NCI-H510A treated with DMSO at 0.1 percent for 48 hours (cell line): ENCODE measurements around the gene ATP6AP1.

ENCODE experiments used
- DNase-seq: peaks from one replicate; lab custom pipeline; 2025; lab: John Stamatoyannopoulos, UW

ATP6AP1 gene

DNA sequence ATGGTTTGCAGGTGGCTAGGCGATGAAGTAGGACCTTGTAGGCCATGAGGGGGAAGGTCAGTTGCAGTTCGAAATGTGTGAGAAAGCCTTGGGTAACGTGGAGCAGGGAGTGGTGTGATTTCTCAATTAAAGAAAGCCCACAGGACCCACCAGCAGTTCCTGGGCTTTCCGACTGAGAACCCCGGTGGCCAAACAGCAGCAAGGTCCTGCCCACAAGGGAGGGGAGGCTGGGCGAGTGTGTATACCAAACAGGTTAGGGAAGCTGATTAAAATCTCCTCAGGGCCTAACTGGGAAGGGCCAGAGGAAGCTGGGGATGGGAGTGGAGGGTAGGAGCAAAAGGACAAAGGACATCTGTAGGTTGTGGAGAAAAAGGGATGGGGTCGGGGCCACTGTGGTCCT lies 2.4 kb downstream of the ATP6AP1 start:
- no peak for DNase-seq

DNA sequence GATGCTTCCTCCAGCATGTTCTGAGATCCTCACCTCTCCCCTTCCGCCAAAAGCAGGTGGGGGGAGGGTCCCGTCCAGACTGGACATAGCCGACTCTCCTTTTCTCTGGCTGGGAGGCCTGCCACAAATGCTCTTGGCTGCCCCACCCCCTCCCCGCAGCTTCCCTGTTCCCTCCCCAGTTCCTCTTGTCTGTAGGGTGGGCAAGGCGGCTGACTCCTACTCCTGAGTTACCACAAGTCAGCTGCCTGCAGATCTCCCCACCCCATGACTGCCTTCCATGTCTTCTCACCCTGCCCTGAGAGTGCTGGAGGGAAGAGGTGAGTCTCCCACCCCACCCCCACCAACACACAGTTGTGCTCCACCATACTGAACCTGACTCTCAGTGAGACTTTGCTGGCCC lies 2.9 kb downstream of the ATP6AP1 start:
- no peak for DNase-seq

DNA sequence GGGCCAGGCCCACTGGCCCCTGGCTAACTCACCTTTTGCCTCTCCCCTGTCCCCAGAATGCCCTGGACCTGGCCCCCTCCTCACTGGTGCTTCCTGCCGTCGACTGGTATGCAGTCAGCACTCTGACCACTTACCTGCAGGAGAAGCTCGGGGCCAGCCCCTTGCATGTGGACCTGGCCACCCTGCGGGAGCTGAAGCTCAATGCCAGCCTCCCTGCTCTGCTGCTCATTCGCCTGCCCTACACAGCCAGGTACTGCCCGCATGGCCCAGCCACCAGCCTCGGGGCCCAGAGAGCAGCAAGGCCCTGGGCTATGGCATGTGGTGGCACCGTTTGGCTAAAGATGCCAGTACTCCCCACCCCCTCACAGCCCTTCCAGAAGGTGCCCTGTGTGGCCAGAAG lies 3.7 kb downstream of the ATP6AP1 start:
- no peak for DNase-seq

DNA sequence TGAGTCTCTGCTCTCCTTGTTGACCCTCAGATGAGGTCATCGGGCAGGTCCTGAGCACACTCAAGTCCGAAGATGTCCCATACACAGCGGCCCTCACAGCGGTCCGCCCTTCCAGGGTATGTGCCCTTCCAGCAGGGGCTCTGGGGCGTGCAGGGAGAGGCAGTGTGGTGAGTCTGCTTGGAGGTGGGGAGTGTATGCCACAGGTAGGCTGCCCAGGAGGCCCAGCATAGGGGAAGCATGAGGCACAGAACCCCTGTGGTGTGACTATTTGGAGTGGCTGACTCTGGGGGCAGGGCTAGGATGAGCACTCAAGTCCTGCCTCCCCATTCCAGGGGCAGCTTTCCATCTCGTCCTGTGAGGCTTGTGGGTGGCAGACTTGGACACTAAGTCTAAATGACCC lies 5.1 kb downstream of the ATP6AP1 start:
- no peak for DNase-seq

DNA sequence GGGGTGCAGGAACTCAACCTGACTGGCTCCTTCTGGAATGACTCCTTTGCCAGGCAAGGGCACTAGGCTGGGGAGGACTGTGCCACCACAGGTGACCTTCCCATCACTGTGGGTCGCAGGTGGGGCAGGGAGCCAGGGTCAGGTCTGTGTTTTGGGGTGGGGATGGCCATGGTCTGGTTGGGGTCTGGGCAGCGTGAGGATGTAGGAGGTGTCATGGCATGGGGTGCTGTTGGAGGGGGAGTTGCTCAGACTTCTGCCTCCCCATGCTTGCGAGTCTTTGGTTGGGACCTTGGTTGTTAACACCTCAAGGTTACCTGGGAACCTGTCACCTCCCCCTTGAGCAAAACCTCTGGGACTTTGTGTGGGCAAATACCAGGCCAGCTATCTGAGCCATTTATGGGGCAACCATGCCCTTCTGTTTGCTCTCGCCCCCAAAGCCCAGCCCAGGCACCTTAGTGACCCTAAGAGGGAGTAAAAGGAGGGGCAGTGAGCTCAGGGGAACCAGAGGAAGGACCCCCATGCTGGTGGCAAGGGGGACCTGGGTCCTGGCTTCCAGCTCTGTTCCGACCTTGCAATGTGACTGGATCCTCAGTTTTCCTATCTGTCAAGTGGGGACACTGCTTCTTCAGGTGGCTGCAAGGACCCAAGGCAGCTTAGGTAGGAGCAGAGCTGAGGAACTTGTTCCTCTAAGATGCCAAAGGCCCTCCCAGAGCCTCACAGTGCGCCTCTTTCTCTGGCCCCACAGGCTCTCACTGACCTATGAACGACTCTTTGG lies 6.1 kb downstream of the ATP6AP1 start:
- no peak for DNase-seq

DNA sequence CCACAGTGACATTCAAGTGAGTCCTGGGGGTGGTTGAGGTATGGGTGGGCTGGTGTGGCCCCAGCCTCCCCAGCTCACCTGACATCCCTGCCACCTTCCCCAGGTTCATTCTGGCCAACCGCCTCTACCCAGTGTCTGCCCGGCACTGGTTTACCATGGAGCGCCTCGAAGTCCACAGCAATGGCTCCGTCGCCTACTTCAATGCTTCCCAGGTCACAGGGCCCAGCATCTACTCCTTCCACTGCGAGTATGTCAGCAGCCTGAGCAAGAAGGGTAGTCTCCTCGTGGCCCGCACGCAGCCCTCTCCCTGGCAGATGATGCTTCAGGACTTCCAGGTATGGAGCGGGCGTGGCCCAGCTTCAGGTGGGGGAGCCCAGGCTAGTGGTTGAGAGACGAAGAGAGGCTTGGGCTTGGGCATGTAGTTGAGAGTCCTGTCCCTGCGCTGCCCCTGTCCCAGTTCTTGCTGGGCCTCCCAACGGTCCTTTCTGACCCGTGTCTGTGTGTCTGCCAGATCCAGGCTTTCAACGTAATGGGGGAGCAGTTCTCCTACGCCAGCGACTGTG lies 6.8 kb downstream of the ATP6AP1 start:
- DNase-seq: no peak

DNA sequence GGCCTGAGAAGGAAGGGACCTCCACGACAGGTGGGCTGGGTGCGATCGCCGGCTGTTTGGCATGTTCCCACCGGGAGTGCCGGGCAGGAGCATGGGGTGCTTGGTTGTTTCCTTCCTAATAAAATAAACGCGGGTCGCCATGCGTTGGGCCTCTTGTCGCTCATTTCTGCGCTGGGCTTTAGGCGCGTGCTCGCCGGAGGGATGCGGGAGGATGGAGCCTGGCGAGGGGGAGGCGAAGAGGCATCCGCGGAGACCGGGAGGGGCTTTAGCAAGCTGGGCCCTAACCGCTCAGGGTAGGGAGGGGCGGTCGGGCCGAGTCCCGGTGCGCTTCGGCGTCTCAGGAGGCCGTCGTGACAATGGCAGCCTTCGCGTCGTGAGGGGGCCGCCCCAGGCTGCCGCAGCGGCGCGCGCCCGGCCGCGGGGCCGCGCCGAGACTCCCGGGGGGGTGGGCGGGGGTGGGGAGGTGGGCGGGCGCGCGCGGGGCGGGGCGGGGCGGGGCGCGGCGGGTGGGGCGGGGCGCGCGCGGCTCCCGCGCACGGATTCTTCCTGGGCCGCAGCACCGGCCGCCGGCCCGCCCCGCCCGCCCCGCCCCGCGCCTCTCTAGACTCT lies 8.0 kb downstream of the ATP6AP1 start:
- DNase-seq: peak; percentile 39

DNA sequence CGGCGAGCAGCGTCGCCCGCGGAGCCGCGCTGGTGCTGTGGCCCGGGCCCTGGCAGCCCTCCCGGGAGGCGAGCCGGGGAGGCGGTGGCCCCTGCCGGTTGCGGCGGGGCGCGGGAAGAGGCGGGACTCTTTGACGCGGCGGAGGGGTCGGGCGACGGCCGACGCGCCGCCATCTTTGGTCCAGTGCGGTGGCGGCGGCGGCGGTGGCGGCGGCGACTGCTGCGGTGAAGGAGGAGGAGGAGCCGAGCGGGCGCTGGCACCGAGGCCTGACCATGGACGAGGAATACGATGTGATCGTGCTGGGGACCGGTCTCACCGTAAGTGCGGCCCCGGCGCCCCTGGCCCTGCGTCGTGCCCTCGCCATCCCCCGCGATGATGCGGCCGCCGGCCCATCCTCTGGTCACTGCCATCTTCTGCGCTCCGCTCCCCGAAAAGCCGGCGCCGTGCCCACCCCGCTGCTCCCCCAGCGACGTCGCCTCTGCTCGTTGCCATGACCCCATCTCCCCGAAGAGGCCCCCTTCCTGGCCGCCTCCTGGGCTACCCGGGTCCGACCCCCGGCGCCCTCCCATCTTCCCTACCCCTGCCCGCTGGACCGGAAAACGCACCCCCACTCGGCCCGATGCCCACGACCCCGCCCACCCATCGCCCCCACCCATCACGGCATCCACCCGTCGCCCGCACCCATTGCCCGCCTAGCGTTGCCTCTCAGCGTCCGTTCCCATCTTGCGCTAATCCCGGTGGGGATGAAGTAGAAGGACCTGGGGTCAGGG lies 8.7 kb downstream of the ATP6AP1 start, which contains the start of gene GDI1:
Gene GDI1, plus strand, starts transcription at position 172 of the 770 bp plus-strand sequence. Its CDS starts 101 bp downstream, at position 273.
- DNase-seq: peak; percentile 39

DNA sequence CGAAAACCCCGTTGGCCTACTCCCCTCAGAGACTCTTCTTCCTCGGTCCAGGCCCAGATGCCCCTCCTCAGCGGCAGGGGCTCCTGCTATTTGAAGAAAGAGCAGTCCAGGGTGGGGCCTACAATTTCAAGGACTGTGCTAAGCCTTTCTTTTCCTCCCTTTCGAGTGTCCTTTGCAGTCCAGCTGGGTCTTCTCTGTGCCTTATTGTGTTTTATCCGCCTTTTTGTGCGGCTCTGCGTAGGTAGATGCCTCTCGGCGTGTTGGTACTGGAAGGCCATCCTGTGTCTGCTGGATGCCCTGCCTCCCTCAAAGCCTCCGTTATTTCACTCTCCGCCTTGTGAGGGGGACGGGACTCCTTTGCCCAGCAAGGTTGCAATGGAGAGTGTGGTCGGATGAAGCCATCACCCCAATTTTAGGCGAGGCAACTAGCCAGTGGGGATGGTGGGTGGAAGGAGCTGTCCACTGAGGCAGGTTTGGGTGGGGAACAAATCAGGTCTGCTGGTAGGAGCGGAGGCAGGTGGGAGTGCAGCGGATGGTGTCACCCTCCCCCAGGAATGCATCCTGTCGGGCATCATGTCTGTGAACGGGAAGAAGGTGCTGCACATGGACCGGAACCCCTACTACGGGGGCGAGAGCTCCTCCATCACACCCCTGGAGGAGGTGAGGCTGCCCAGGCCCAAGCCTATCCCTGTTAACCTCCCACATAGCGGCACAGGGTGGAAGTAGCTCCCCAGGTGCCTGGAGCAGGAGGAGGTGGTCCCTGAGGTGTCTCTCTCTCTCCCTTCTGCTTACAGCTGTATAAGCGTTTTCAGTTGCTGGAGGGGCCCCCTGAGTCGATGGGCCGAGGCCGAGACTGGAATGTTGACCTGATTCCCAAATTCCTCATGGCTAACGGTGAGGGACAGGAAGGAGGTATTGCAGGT lies 9.8 kb downstream of the ATP6AP1 start:
- no peak for DNase-seq

DNA sequence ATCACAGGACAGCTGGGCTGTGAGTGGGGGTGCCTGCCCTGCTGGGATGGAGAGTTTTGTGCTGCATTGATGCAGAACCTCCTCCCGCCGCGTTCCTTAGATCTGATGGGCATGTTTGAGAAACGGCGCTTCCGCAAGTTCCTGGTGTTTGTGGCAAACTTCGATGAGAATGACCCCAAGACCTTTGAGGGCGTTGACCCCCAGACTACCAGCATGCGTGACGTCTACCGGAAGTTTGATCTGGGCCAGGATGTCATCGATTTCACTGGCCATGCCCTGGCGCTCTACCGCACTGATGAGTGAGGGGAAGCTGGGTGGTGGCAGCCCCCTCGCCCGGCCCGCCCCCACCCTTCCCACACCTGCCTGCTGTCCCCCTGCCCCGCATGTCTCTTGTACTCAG lies 11.4 kb downstream of the ATP6AP1 start:
- no peak for DNase-seq

DNA sequence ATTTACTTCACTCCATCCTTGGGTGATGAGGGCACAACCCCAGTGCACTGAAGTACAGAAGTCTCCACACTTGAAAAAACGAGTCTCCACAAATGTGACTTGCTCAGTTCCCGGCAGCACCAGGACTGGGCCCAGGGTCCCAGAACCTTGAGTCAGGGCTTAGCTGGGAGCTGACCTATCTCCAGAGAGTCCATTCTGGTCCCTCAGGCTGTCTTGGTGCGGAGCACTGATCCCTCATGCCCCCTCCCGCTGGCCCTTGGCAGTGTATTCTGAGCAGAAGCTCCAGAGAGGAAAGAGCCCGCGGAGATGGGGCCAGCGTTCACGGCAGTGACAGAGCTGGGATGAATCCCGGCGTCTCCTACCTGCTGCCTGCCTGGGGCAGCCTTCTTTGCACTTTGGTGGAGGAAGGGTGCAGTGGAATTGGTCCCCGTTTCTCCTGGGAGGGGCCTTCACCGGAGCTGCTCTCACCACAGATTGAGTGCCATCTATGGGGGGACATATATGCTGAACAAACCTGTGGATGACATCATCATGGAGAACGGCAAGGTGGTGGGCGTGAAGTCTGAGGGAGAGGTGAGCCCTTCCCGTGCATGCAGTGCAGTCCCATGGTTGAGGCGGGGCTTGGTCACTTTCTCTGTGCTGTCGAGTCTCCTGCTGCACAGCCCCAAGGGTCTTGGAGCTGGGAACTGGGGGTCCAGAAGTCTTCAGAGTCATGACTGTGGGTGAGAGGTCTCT lies 12.3 kb downstream of the ATP6AP1 start:
- DNase-seq: no peak

DNA sequence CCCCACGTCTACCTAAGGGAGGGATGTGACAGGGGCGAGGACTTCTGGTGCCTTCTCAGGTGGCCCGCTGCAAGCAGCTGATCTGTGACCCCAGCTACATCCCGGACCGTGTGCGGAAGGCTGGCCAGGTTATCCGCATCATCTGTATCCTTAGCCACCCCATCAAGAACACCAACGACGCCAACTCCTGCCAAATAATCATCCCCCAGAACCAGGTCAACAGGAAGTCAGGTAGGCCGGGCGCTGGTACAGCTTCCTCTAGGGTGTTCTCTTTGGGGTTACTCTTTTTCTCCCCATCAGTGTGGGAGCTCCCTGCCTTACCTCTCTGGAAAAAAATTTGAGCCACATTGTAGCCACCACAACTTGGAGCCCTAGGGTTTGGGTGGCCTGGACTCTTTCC lies 13.1 kb downstream of the ATP6AP1 start:
- no peak for DNase-seq

DNA sequence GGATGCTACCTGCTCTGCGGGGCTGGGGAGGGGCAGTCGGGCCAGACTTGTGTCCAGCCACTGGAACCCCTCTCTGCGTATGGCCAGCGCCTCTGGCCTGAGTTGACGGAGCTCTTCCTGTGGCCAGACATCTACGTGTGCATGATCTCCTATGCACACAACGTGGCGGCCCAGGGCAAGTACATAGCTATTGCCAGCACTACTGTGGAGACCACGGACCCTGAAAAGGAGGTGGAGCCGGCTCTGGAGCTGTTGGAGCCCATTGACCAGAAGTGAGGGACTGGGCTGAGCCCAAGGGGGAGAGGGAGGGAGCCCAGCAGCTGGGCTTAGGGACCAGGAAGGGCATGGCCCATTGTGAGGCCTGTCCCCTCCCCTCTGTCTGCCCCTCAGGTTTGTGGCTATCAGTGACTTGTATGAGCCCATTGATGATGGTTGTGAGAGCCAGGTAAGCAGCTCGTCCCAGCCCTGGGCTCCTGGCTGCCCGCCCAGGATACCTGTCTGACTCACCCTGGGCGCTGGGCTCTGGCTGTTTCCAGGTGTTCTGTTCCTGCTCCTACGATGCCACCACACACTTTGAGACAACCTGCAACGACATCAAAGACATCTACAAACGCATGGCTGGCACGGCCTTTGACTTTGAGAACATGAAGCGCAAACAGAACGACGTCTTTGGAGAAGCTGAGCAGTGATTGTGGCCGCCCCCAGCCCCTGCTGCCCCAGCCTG lies 13.7 kb downstream of the ATP6AP1 start:
- DNase-seq: no peak

DNA sequence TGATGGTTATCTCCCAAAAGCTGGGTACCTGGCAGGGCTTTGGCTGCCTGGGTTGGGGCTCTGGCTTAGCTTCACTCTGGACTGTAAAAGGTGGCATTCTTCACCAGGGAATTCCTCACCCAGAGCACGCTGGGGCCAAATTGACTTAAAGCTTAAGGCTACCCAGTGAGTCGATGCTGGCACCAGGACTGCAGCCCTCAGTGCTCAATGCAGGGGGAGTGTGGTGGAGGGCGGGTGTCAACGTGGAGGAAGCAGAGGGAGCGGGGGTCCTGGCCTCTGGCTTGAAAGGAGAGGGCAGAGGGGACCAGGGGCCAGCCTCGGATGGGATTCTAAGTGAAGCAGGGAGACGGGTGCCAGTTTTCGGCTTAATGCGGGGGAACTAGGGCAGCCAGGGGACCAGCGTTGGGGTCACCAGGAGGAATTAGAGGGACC lies 15.0 kb downstream of the ATP6AP1 start:
- no peak for DNase-seq

DNA sequence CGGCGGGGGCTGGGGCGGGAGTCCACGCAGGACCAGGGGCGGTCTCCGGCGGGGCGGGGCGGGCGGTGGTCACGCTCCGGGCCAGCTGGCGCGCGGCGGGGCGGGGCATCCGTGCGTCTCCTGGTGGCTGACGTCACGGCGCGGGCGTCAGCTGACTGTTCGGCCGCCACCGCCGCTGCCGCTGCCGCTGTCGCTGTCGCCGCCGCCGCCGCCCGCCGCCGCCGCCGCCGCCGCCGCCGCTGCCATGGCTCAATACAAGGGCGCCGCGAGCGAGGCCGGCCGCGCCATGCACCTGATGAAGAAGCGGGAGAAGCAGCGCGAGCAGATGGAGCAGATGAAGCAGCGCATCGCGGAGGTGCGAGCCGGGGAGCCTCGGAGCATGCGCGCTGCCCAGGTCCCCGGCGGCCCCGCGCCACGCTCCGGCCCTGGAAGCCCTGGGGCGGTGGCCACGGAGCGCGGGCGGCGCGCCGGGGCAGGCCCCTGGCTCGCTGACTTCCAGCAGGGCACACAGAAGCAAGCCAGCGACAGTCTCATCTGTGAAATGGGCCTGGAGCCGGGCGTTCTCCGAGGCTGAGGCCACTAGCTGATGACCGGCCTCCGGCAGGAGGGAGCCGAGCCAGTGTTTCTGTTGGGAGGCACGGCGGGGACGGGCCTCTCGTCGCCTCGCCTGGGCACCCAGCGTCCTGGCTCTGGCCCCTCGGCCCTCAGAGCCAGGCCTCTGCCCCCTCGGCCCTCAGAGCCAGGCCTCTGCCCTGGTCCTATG lies 15.7 kb downstream of the ATP6AP1 start, which contains the start of gene FAM50A:
Gene FAM50A, plus strand, starts transcription at position 150 of the 763 bp plus-strand sequence. Its CDS starts 95 bp downstream, at position 245.
- DNase-seq: peak; percentile 61

DNA sequence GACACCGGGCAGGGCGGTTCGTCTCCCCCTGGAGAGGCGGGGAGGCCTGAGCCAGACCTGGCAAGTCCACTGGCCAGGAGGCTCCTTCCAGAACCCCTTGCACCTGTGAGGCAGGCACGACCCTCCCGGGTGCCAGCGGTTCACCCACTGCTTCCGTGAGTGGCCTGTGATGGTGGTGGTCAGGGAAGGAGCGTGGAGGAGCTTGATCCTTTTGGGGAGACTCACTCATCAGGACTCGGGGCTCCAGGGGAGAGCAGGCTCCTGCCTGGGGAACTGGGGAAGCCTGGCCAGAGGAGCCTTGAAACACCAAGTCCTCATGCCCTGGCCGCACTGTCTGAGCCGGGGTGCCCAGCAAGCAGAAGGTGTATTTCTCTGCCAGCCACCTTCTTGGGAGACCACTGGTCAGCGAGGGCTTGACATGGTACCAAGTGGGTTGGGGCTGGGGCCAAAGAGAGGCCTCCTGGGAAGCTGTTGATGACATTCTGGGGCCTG lies 16.3 kb downstream of the ATP6AP1 start:
- no peak for DNase-seq

DNA sequence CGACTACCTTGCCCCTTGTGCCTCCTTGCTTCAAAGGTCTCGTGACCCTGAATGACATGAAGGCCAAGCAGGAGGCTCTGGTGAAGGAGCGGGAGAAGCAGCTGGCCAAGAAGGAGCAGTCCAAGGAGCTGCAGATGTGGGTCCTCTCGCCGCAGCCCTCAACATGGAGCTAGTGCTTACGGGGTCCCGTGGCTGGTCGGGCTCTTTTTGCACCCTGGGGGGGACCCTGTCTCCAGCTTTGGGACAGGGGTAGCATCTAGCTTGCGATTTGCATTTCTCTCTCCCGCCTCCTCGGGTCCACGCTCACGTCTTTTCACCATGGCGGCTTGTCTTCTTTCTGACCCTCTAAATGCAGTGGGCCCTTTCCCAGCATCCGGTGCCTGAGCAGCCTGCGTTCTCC lies 17.3 kb downstream of the ATP6AP1 start:
- no peak for DNase-seq

DNA sequence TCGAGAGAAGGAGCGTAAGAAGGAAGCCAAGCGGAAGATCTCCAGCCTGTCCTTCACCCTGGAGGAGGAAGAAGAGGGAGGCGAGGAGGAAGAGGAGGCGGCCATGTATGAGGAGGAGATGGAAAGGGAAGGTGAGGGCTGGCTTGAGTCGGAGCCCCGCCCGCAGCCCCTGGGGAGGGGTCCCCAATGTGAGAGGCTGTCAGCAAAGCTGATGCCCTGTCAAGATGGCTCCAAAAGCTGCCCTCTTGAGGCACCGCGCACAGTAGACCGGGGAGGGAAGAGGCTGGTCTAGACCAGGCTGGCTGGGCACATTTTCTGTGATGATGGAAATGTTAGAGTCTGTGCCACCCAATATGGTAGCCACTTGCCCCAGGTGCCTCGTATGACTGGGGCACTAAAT lies 18.0 kb downstream of the ATP6AP1 start:
- no peak for DNase-seq

DNA sequence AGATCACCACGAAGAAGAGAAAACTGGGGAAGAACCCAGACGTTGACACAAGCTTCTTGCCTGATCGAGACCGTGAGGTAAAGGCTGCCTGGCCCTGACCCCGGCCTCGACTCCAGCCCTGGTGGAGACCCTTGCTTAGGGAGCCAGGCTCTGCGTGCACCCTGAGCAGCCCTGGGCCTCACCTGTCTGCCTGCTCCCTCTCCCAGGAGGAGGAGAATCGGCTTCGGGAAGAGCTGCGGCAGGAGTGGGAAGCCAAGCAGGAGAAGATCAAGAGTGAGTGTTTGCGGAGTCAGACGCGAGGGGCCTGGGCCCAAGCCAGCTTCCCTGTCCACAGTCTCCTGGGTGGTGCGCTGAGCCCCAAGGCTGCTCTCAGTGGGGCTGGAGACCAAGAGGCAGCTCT lies 20.0 kb downstream of the ATP6AP1 start:
- no peak for DNase-seq
